ENCODE measurements around the gene MXRA7. TPM values are rescaled to one million over a fixed set of nuclear protein-coding genes. Genes with fewer than 3 reads are reported as not detected.
"Not testable (repeated sequence)": the region's sequence is repeated elsewhere in the genome, so short reads cannot be mapped to it uniquely, and the experiment has no call there.

The MXRA7 gene
- total RNA-seq, 1 experiment from 2014 or later = 33.6 TPM

- H3K27ac Mint-ChIP-seq (ENCODE audit: low read depth, unreplicated experiment) = no peak overlapping the region
- intact Hi-C loops (cut with micrococcal nuclease) = no loop called here
- TF ChIP-seq, protein P1, sequence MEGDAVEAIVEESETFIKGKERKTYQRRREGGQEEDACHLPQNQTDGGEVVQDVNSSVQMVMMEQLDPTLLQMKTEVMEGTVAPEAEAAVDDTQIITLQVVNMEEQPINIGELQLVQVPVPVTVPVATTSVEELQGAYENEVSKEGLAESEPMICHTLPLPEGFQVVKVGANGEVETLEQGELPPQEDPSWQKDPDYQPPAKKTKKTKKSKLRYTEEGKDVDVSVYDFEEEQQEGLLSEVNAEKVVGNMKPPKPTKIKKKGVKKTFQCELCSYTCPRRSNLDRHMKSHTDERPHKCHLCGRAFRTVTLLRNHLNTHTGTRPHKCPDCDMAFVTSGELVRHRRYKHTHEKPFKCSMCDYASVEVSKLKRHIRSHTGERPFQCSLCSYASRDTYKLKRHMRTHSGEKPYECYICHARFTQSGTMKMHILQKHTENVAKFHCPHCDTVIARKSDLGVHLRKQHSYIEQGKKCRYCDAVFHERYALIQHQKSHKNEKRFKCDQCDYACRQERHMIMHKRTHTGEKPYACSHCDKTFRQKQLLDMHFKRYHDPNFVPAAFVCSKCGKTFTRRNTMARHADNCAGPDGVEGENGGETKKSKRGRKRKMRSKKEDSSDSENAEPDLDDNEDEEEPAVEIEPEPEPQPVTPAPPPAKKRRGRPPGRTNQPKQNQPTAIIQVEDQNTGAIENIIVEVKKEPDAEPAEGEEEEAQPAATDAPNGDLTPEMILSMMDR (IDR thresholded peaks at IDR 0.05; ENCODE audit: unreplicated experiment) = no peak
- BruUV-seq (replicated peaks) = no TSS peak
- no peak overlapping the region for H3K4me3 Mint-ChIP-seq (ENCODE audit: unreplicated experiment)
- POLR2A ChIA-PET = interaction anchor here (0.9 to 3.0 kb wide), 3 partner anchors 9 to 15 kb away, joined by 3 to 26 read pairs (median 4); partner anchors contain the start of genes MFSD11 and SRSF2
- CTCF ChIA-PET = interaction anchor here (0.6 to 1.1 kb wide), 2 partner anchors 10 to 30 kb away, joined by 3 to 5 read pairs; partner anchors contain the start of gene MFSD11
- no peaks in the 10 kb centered on the region for H3K4me1 Mint-ChIP-seq (ENCODE audit: insufficient read depth, unreplicated experiment)
- H3K9me3 Mint-ChIP-seq (ENCODE audit: unreplicated experiment) = peaks cover 7% of the 10 kb centered on the region
- no peaks in the 10 kb centered on the region for H3K27me3 Mint-ChIP-seq (ENCODE audit: insufficient read depth, unreplicated experiment)
- H3K36me3 Mint-ChIP-seq (ENCODE audit: insufficient read depth, unreplicated experiment) = peaks cover 35% of the 10 kb centered on the region
- no peak for DNase-seq (ENCODE audit: unreplicated experiment)
Observed at GRCh38 chr17:76747716-76748363, 37.1 kb upstream of the MXRA7 start.

- H3K27me3 Mint-ChIP-seq (ENCODE audit: insufficient read depth, unreplicated experiment); H3K9me3 Mint-ChIP-seq (ENCODE audit: unreplicated experiment); H3K27ac Mint-ChIP-seq (ENCODE audit: low read depth, unreplicated experiment); DNase-seq (ENCODE audit: unreplicated experiment); intact Hi-C loops (cut with micrococcal nuclease); H3K4me3 Mint-ChIP-seq (ENCODE audit: unreplicated experiment); H3K4me1 Mint-ChIP-seq (ENCODE audit: insufficient read depth, unreplicated experiment); CTCF ChIA-PET; BruUV-seq (replicated peaks): not testable (repeated sequence)
- POLR2A ChIA-PET = interaction anchor here (0.7 to 0.8 kb wide), 2 partner anchors 9 to 10 kb away, joined by 3 read pairs; no protein-coding TSS in a partner anchor
- peaks cover 47% of the 10 kb centered on the region for H3K36me3 Mint-ChIP-seq (ENCODE audit: insufficient read depth, unreplicated experiment)
Observed at GRCh38 chr17:76745785-76746184, 35.0 kb upstream of the MXRA7 start.

DNA sequence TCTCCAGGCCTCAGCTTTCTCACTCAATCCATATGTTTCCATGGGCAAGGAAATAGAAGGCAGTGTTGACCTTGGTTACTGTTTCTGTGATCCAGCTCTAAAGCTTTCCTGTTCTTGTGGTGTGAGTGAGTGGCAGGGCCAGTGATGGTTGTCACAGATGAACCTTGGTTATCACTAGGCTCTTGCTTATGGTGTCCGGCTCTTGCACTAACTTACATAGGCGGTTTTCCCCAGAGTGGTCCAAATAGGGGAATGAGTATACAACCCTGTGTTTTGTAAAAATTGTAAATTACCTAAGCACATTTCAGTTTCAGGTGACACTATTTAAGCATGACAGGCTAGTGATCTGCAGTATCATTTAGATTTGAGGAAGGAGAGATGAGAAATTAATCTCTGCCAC lies 34.0 kb upstream of the MXRA7 start:
- DNase-seq (ENCODE audit: unreplicated experiment) = no peak
- H3K27ac Mint-ChIP-seq (ENCODE audit: low read depth, unreplicated experiment) = no peak overlapping the region
- intact Hi-C loops (cut with micrococcal nuclease) = no loop called here
- H3K4me3 Mint-ChIP-seq (ENCODE audit: unreplicated experiment) = no peak overlapping the region
- H3K4me1 Mint-ChIP-seq (ENCODE audit: insufficient read depth, unreplicated experiment) = no peaks in the 10 kb centered on the region
- no peaks in the 10 kb centered on the region for H3K27me3 Mint-ChIP-seq (ENCODE audit: insufficient read depth, unreplicated experiment)
- no TSS peak for BruUV-seq (replicated peaks)
- peaks cover 45% of the 10 kb centered on the region for H3K36me3 Mint-ChIP-seq (ENCODE audit: insufficient read depth, unreplicated experiment)
- ChIA-PET CTCF (no interaction called here), POLR2A (interaction anchor here (0.6 kb wide), 2 partner anchors 14 to 180 kb away, joined by 3 to 4 read pairs; no protein-coding TSS in a partner anchor)
- H3K9me3 Mint-ChIP-seq (ENCODE audit: unreplicated experiment) = peaks cover 7% of the 10 kb centered on the region
- TF ChIP-seq, protein P1 (IDR thresholded peaks at IDR 0.05; ENCODE audit: unreplicated experiment) = no peak

DNA sequence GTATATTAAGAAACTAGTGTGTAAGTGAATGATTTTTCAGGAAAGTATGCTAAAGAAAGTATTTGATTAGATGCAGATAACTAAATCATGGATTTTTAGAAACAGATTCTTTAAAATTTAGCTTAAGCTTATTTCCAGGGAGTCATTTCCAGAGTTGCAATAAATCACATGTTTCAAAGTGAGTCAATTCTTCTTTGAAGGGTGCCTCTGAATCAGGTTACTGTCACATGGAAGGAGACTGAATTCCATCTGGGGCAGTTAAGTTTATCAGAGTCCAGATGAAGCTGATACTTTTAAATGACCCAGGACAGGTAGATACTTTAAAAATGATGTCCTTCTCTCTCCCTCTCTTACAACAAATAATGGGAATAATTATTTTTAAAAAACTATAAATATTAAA lies 32.2 kb upstream of the MXRA7 start:
- H3K4me1 Mint-ChIP-seq (ENCODE audit: insufficient read depth, unreplicated experiment) = no peaks in the 10 kb centered on the region
- CTCF ChIA-PET = no interaction called here
- BruUV-seq (replicated peaks) = no TSS peak
- TF ChIP-seq, protein P1 (IDR thresholded peaks at IDR 0.05; ENCODE audit: unreplicated experiment) = no peak
- POLR2A ChIA-PET = interaction anchor here (0.7 kb wide), 1 partner anchor 16 kb away, joined by 3 read pairs; no protein-coding TSS in a partner anchor
- no peak overlapping the region for H3K27ac Mint-ChIP-seq (ENCODE audit: low read depth, unreplicated experiment)
- H3K36me3 Mint-ChIP-seq (ENCODE audit: insufficient read depth, unreplicated experiment) = peaks cover 38% of the 10 kb centered on the region
- H3K27me3 Mint-ChIP-seq (ENCODE audit: insufficient read depth, unreplicated experiment) = no peaks in the 10 kb centered on the region
- no peak for DNase-seq (ENCODE audit: unreplicated experiment)
- H3K9me3 Mint-ChIP-seq (ENCODE audit: unreplicated experiment) = peaks cover 7% of the 10 kb centered on the region
- H3K4me3 Mint-ChIP-seq (ENCODE audit: unreplicated experiment) = no peak overlapping the region
- intact Hi-C loops (cut with micrococcal nuclease) = no loop called here
